Neural crest cell (in vitro differentiated cells): ENCODE results near the gene TEX2. TPM values are rescaled to one million over a fixed set of nuclear protein-coding genes. Genes with fewer than 3 reads are reported as not detected.
"Not testable (repeated sequence)": the region's sequence is repeated elsewhere in the genome, so short reads cannot be mapped to it uniquely, and the experiment has no call there.

ENCODE experiments used
- DNase-seq: peaks from one replicate; pipeline ENCODE4 v3.0.0; 2021; ENCODE audit warnings: low read depth, mixed read lengths, low spot score
- H3K27ac Mint-ChIP-seq: one replicate; pipeline ENCODE4 v1.8.0; 2021; ENCODE audit warnings: mild to moderate bottlenecking, mixed read lengths; ENCODE audit not compliant: unreplicated experiment
- H3K27me3 Mint-ChIP-seq: 2 replicates; pipeline ENCODE4 v1.8.0; 2021; ENCODE audit warnings: low read depth, mild to moderate bottlenecking, mixed read lengths
- H3K36me3 Mint-ChIP-seq: 2 replicates; pipeline ENCODE4 v1.8.0; 2021; ENCODE audit warnings: low read depth, mild to moderate bottlenecking, mixed read lengths
- H3K4me1 Mint-ChIP-seq: 2 replicates; pipeline ENCODE4 v1.8.0; 2021; ENCODE audit warnings: mixed read lengths
- H3K4me3 Mint-ChIP-seq: one replicate; pipeline ENCODE4 v1.8.0; 2021; ENCODE audit warnings: mild to moderate bottlenecking, mixed read lengths
- H3K9me3 Mint-ChIP-seq: 2 replicates; pipeline ENCODE4 v1.8.0; 2021; ENCODE audit warnings: mixed read lengths
- total RNA-seq: library from RNA; stranded (reverse); gene quantifications from 2 replicates; pipeline ENCODE4 v1.2.1, GENCODE V29; 2021
- TF ChIP-seq, protein P1 (sequence below): fragments of 200-600 bp; sonication (generic); conservative IDR thresholded peaks from 2 replicates; pipeline ENCODE4 v1.5.0; 2021; ENCODE audit warnings: antibody characterized with exemption, mild to moderate bottlenecking

TEX2 gene
- total RNA-seq, 1 donor from 2014 or later, result 19.2 TPM

DNA sequence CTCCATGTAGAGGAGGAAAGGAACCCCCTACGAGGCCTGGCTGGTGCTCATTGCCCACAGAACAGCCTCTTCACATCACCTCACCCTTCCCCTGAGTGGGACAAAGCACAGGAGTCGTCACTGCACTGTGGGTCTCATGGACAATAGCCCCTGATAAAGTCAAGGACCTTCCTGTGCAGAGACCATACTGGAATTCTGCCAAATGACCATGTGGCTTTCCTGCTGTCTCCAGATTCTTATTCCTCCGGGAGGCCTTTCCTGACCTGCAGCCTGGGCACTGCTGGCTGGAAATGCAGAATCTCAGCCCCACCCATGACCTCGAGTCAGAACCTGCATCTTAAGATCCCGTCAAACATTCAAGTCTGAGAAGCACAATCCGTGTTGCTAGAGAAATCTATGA is 72.6 kb downstream of the TEX2 start:
- no peak for DNase-seq
- no peaks in the 10 kb centered on the region for H3K4me1 Mint-ChIP-seq
- no peaks in the 10 kb centered on the region for H3K27me3 Mint-ChIP-seq
- H3K4me3 Mint-ChIP-seq, result no peak overlapping the region
- H3K27ac Mint-ChIP-seq, result peak overlapping the region; percentile 62
- peaks cover 7% of the 10 kb centered on the region for H3K36me3 Mint-ChIP-seq
- H3K9me3 Mint-ChIP-seq, result no peaks in the 10 kb centered on the region
- TF ChIP-seq, protein P1, sequence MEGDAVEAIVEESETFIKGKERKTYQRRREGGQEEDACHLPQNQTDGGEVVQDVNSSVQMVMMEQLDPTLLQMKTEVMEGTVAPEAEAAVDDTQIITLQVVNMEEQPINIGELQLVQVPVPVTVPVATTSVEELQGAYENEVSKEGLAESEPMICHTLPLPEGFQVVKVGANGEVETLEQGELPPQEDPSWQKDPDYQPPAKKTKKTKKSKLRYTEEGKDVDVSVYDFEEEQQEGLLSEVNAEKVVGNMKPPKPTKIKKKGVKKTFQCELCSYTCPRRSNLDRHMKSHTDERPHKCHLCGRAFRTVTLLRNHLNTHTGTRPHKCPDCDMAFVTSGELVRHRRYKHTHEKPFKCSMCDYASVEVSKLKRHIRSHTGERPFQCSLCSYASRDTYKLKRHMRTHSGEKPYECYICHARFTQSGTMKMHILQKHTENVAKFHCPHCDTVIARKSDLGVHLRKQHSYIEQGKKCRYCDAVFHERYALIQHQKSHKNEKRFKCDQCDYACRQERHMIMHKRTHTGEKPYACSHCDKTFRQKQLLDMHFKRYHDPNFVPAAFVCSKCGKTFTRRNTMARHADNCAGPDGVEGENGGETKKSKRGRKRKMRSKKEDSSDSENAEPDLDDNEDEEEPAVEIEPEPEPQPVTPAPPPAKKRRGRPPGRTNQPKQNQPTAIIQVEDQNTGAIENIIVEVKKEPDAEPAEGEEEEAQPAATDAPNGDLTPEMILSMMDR, result no peak

DNA sequence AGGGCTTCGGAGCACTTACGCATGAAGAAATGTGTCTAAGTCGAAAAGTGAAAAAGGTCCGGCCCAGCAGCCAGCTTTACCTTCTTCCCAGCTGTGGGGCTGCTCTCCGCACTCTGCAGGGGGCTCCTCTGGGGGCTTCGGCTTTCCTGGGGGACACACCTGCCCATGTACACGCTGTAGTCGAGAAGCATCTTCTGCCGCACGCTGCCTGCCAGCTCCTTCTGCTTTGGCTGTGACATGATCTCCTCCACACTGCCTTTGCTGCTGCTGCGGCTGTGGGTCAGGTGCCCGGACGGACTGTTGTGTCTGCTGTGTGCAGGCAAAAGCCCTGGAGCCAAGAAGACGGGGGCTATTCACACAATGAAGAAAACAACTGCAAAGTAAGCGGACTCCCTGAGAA is 75.0 kb downstream of the TEX2 start:
- no peak overlapping the region for H3K27ac Mint-ChIP-seq
- H3K9me3 Mint-ChIP-seq, result no peaks in the 10 kb centered on the region
- TF ChIP-seq, protein P1, result no peak
- H3K4me1 Mint-ChIP-seq, result no peaks in the 10 kb centered on the region
- no peak overlapping the region for H3K4me3 Mint-ChIP-seq
- no peak for DNase-seq
- H3K27me3 Mint-ChIP-seq, result no peaks in the 10 kb centered on the region
- H3K36me3 Mint-ChIP-seq, result peaks cover 4% of the 10 kb centered on the region

DNA sequence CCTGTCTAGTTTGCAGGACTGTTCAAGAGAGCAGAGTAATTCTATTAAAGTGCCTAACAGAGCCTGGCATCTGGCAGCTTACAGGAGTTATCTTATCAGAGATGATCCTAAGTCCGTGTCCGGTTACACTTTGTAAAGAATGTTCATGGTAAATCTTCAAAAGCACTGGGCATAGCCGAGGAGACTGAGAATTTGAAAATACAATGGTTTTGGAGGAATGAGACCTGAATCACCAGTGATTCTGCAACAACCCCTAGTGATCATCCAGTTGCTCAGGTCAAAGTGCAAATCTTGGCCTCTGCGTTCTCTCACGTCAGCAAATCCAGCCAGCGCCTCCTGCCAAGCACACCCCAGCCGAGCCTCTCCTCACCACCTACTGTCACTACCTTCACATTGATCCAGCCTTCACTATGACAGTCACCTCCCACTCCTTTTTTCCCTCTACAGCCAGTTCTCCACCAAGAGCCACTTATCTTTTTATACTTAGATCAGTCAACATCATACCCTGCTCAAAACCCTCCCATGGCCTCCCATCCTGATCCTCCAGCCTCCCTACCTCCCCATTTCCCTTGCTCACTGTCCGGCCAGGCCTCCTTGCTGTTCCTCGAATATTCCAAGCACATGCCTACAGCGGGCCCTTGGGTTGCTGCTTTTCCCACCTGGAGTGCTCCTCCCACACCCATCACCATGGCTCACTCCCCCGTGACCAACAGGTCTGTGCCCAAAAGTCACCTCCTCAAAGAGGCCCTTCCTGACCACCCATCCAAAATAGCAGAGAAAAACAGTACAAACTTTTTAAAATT is 75.8 kb downstream of the TEX2 start:
- no peaks in the 10 kb centered on the region for H3K27me3 Mint-ChIP-seq
- TF ChIP-seq, protein P1, result no peak
- H3K36me3 Mint-ChIP-seq, result peaks cover 4% of the 10 kb centered on the region
- no peaks in the 10 kb centered on the region for H3K9me3 Mint-ChIP-seq
- no peaks in the 10 kb centered on the region for H3K4me1 Mint-ChIP-seq
- H3K27ac Mint-ChIP-seq, result peak overlapping the region; percentile 73
- no peak for DNase-seq
- no peak overlapping the region for H3K4me3 Mint-ChIP-seq

DNA sequence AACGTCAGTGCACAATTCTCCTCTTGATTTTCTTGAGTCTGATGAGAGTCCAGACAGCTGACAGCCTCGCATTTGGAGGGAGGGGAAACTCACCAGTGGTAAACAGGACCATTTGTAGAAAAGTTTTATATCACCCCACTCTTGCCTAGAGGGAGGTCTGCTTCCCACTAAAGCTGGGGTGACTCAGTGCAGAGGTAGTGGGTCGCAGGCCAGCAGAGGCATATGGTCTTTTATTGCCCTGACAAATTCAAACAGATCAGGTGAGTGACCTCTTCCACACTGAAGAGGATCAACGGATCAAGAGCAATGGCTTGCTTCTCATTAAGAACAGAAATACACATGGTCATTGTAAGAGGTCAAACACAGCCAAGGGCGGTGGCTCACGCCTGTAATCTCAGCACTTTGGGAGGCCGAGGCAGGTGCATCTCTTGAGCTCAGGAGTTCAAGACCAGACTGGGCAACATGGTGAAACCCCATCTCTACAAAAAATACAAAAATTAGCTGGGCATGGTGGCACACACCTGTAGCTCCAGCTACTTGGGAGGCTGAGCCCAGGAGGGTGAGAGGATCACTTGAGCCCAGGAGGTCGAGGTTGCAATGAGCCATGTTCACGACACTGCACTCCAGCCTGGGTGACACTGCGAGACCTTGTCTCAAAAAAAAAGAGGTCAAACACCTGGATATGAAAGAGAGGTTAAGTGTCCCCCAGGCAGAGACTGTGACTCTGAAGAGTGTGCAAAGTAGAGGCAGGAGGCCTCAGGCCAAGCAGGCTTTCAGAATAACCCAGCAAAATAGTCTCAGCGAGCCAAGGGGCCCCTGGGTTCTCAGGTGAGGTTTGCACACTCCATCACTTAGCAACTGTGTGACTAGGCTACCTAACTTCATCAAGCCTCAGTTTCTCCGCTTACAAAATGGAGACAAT is 76.6 kb downstream of the TEX2 start:
- no peak for DNase-seq
- Mint-ChIP-seq H3K27me3 (no peaks in the 10 kb centered on the region), H3K9me3 (no peaks in the 10 kb centered on the region), H3K27ac (no peak overlapping the region), H3K4me1 (no peaks in the 10 kb centered on the region), H3K36me3 (peaks cover 4% of the 10 kb centered on the region), H3K4me3 (no peak overlapping the region)
- TF ChIP-seq, protein P1, result no peak

DNA sequence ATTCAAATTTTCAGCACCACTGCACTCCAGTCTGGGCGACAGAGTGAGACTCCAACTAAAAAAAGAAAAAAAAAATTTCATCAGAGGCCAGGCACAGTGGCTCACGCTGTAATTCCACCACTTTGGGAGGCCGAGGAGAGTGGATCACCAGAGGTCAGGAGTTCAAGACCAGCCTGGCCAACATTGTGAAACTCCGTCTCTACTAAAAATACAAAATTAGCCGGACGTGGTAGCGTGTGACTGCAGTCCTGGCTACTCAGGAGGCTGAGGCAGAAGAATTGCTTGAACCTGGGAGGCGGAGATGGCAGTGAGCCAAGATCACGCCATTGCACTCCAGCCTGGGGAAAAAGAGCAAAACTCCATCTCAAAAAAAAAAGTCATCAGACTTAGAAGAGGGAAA is 77.5 kb downstream of the TEX2 start:
- H3K4me3 Mint-ChIP-seq, DNase-seq, H3K4me1 Mint-ChIP-seq, H3K27me3 Mint-ChIP-seq, H3K9me3 Mint-ChIP-seq, H3K36me3 Mint-ChIP-seq: not testable (repeated sequence)
- peak overlapping the region; percentile 50 for H3K27ac Mint-ChIP-seq

DNA sequence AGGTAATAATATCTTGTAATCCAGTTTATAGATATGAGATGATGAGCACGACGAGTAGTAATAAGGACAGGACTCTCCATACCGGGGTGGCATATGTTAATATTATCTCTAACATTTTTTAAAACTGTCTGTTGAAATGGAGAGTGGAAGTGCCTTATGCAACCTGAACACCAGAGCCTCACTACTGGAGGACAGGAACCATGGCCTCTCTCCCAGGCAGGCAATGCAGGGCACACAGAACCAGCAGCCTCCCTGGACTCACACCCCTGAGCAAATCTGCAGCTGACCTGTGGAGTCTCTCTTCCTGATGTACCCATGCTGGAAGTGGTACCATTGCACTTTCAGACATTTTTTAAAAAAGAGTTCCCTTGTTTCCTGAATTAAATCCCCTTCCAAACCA is 78.0 kb downstream of the TEX2 start:
- TF ChIP-seq, protein P1, result no peak
- Mint-ChIP-seq H3K9me3 (no peaks in the 10 kb centered on the region), H3K4me3 (no peak overlapping the region), H3K36me3 (peaks cover 6% of the 10 kb centered on the region), H3K27ac (no peak overlapping the region), H3K4me1 (no peaks in the 10 kb centered on the region), H3K27me3 (no peaks in the 10 kb centered on the region)
- DNase-seq, result no peak
